GM12878 (cell line): Measurements from ENCODE around the gene TCF12. TPM values are rescaled to one million over a fixed set of nuclear protein-coding genes. Genes with fewer than 3 reads are reported as not detected.

Experiments
- ATAC-seq: fragments of 200-7000 bp; cut with Tn5 transposase; 3 replicates; pipeline ENCODE4 v1.9.1; 2020; ENCODE audit warnings: mild to moderate bottlenecking, moderate library complexity
- BruUV-seq: library from RNA; stranded (reverse); fragments of 400-500 nt; replicated peaks from 2 replicates; lab custom pipeline; 2021; lab: Mats Ljungman, UMichigan
- CTCF ChIA-PET: fragments of 300-600 bp; sonication (Branson Sonifier 250); formaldehyde crosslinking; extraction: SDS; loops from one replicate; lab custom pipeline; 2021; ENCODE audit warnings: inconsistent platforms; lab: Yijun Ruan, JAX
- POLR2A ChIA-PET: fragments of 350-600 bp; formaldehyde crosslinking; extraction: SDS; loops from one replicate; lab custom pipeline; 2021; ENCODE audit warnings: inconsistent platforms; lab: Charles Lee
- RAD21 ChIA-PET: fragments of 300-600 bp; sonication (Branson Sonifier 250); formaldehyde crosslinking; loops from one replicate; lab custom pipeline; 2023; ENCODE audit warnings: antibody characterized with exemption; ENCODE audit not compliant: unreplicated experiment; lab: Charles Lee
- SMC1A ChIA-PET: fragments of 300-600 bp; sonication (Branson Sonifier 250); formaldehyde crosslinking; loops from one replicate; lab custom pipeline; 2023; ENCODE audit not compliant: unreplicated experiment, uncharacterized antibody; lab: Charles Lee
- DNase-seq: peaks from one replicate; pipeline ENCODE4 v3.0.0-alpha.2; 2011; ENCODE audit warnings: low read depth, low spot score
- FAIRE-seq: peaks from 3 replicates; lab custom pipeline; 2011; peaks lifted over from hg19 to GRCh38; lab: Jason Lieb, UNC
- H2AFZ ChIP-seq: 2 replicates; pipeline ENCODE4 v1.6.0; 2011; ENCODE audit warnings: low read depth, low read length, control low read depth; ENCODE audit not compliant: control insufficient read depth
- H3K27ac ChIP-seq: 2 replicates; pipeline ENCODE4 v1.5.1; 2011; ENCODE audit warnings: control low read depth; ENCODE audit not compliant: control insufficient read depth, insufficient read depth
- H3K27me3 ChIP-seq, 2 experiments: replicated peaks in 1 of 2; 2 replicates each; pipeline versions ENCODE4 v1.6.0 to v1.6.1; 2011; ENCODE audit warnings: low read length in 1 of 2; ENCODE audit not compliant: control insufficient read depth in 2 of 2, insufficient read depth in 2 of 2
- H3K36me3 ChIP-seq, 2 experiments: 2 replicates each; pipeline ENCODE4 v1.5.1; 2011; ENCODE audit warnings: low read length in 1 of 2; ENCODE audit not compliant: control insufficient read depth in 2 of 2, insufficient read depth in 2 of 2
- H3K4me1 ChIP-seq: 2 replicates; pipeline ENCODE4 v1.6.1; 2011; ENCODE audit warnings: mild to moderate bottlenecking, low read length, moderate library complexity, mixed read lengths; ENCODE audit not compliant: control insufficient read depth, insufficient read depth
- H3K4me2 ChIP-seq: 2 replicates; pipeline ENCODE4 v1.6.0; 2011; ENCODE audit warnings: control low read depth; ENCODE audit not compliant: control insufficient read depth, insufficient read depth
- H3K4me3 ChIP-seq: fragments of 200-600 bp; sonication (generic); 2 replicates; pipeline ENCODE4 v1.5.1; 2016
- H3K79me2 ChIP-seq: 2 replicates; pipeline ENCODE4 v1.6.0; 2011; ENCODE audit warnings: low read length; ENCODE audit not compliant: control insufficient read depth, insufficient read depth
- H3K9ac ChIP-seq: 2 replicates; pipeline ENCODE4 v1.8.0; 2011; ENCODE audit warnings: low read length, control low read depth, mixed read lengths; ENCODE audit not compliant: control insufficient read depth, insufficient read depth
- H3K9me3 ChIP-seq: replicated peaks from 3 replicates; pipeline ENCODE4 v1.5.1; 2011; ENCODE audit warnings: mild to moderate bottlenecking, low read length; ENCODE audit not compliant: control insufficient read depth, insufficient read depth
- H4K20me1 ChIP-seq: 2 replicates; pipeline ENCODE4 v1.6.0; 2011; ENCODE audit not compliant: control insufficient read depth, insufficient read depth
- ELK1 ChIP-seq: IDR thresholded peaks from 2 replicates; pipeline ENCODE4 v1.6.1; 2012; ENCODE audit warnings: low read depth, low read length, improper control_type of control experiment
- ESRRA ChIP-seq: IDR thresholded peaks from 2 replicates; pipeline ENCODE4 v1.6.1; 2012; ENCODE audit warnings: mild to moderate bottlenecking, low read length, improper control_type of control experiment
- EZH2 ChIP-seq: IDR thresholded peaks from 2 replicates; pipeline ENCODE4 v1.6.1; 2012; ENCODE audit warnings: low read depth, mild to moderate bottlenecking, control low read depth, inconsistent platforms, low read length, borderline replicate concordance; ENCODE audit not compliant: control insufficient read depth
- MAX ChIP-seq: IDR thresholded peaks from 2 replicates; pipeline ENCODE4 v1.6.1; 2012; ENCODE audit warnings: low read depth, low read length, improper control_type of control experiment
- MEF2A ChIP-seq: IDR thresholded peaks from 2 replicates; pipeline ENCODE4 v1.6.1; 2011; ENCODE audit warnings: low read depth, mild to moderate bottlenecking, low read length, moderate library complexity; ENCODE audit not compliant: insufficient read depth
- MLLT1 ChIP-seq: fragments of 450-650 bp; IDR thresholded peaks from 2 replicates; pipeline ENCODE4 v1.6.1; 2016; ENCODE audit warnings: mild to moderate bottlenecking
- NFYA ChIP-seq: IDR thresholded peaks from 2 replicates; pipeline ENCODE4 v1.6.1; 2011; ENCODE audit warnings: low read depth, mild to moderate bottlenecking, low read length, improper control_type of control experiment, borderline replicate concordance
- NFYB ChIP-seq: IDR thresholded peaks from 2 replicates; pipeline ENCODE4 v1.6.1; 2011; ENCODE audit warnings: low read depth, mild to moderate bottlenecking, low read length, improper control_type of control experiment, moderate library complexity; ENCODE audit not compliant: insufficient read depth
- NKRF ChIP-seq: fragments of 450-650 bp; conservative IDR thresholded peaks from 2 replicates; pipeline ENCODE4 v1.6.1; 2017; ENCODE audit warnings: mild to moderate bottlenecking, moderate library complexity
- NR2F1 ChIP-seq: fragments of 450-650 bp; conservative IDR thresholded peaks from 2 replicates; pipeline ENCODE4 v1.6.1; 2017; ENCODE audit warnings: mild to moderate bottlenecking
- POU2F2 ChIP-seq: IDR thresholded peaks from 3 replicates; pipeline ENCODE4 v1.6.1; 2011; ENCODE audit warnings: low read depth, mild to moderate bottlenecking, low read length, borderline replicate concordance
- RELB ChIP-seq: fragments of 450-650 bp; IDR thresholded peaks from 2 replicates; pipeline ENCODE4 v1.6.1; 2017; ENCODE audit warnings: low read depth, mild to moderate bottlenecking, moderate library complexity
- SIX5 ChIP-seq: IDR thresholded peaks from 2 replicates; pipeline ENCODE4 v1.6.1; 2011; ENCODE audit warnings: mild to moderate bottlenecking, low read depth, low read length, moderate library complexity; ENCODE audit not compliant: severe bottlenecking
- SUPT20H ChIP-seq: IDR thresholded peaks from 2 replicates; pipeline ENCODE4 v1.6.1; 2011; ENCODE audit warnings: low read depth, mild to moderate bottlenecking, low read length, moderate library complexity, borderline replicate concordance; ENCODE audit not compliant: control insufficient read depth
- TAF1 ChIP-seq: IDR thresholded peaks from 2 replicates; pipeline ENCODE4 v1.6.1; 2011; ENCODE audit warnings: mild to moderate bottlenecking, low read depth, low read length, borderline replicate concordance
- ZNF217 ChIP-seq: fragments of 450-650 bp; IDR thresholded peaks from 2 replicates; pipeline ENCODE4 v1.6.1; 2017; ENCODE audit warnings: antibody characterized with exemption, mild to moderate bottlenecking
- WGBS: methylation state at CpG from one replicate; pipeline ENCODE4 v1.1.6; 2016; ENCODE audit warnings: low lambda C conversion rate; ENCODE audit not compliant: insufficient replicate concordance, insufficient coverage; ENCODE audit errors: missing lambda C conversion rate; 5-methylcytosine and 5-hydroxymethylcytosine counted together
- in situ Hi-C: fragments of 300-500 bp; cut with MboI; formaldehyde crosslinking; loops from 9 replicates; pipeline ENCODE4 v1.14.3; 2018; ENCODE audit warnings: mixed read lengths
- intact Hi-C: fragments of 100-400 bp; cut with micrococcal nuclease; formaldehyde crosslinking; loops from one replicate; pipeline ENCODE4 v1.14.2; 2022; ENCODE audit not compliant: unreplicated experiment
- polyA plus RNA-seq, 11 experiments: library from polyadenylated mRNA; depleted of rRNA in 4 of 11; unstranded in 6 of 11; stranded (reverse) in 5 of 11; fragments of >200 nt; fragmentation: Nextera tagmentation in 4 of 11; fragmentation: Illumina TruSeq in 1 of 11; extraction: Ambion mirVana in 4 of 11; extraction: Trizol in 1 of 11; gene quantifications; 1 replicate in 1 of 11; 2 replicates in 10 of 11; pipeline versions ENCODE4 v1.2.1 to v1.2.3, GENCODE V29; 2011 to 2016; ENCODE audit warnings: inconsistent platforms in 2 of 11, missing spikeins in 2 of 11, low read depth in 1 of 11
- total RNA-seq, 4 experiments: library from RNA; depleted of rRNA in 3 of 4; stranded (reverse); fragments of >200 nt in 3 of 4; fragmentation: Illumina TruSeq in 1 of 4; extraction: Trizol in 1 of 4; gene quantifications; 2 replicates each; pipeline versions ENCODE4 v1.2.1 to v1.2.3, GENCODE V29; 2013 to 2021

Gene TCF12
- total and polyA plus RNA-seq, 10 of the 15 experiments (the other 5 are each of a cell fraction or from before 2014, with no cell fraction given), result 8.2 to 70.9 (median 49.5) TPM

GRCh38 chr15:57278439-57278838 lies 360.0 kb downstream of the TCF12 start (continued):
- TF ChIP-seq RELB, result no peak
- no peak for TF ChIP-seq EZH2
- TF ChIP-seq ESRRA, result no peak
- TF ChIP-seq MAX, result no peak

- no peaks in the 10 kb centered on the region for H3K79me2 ChIP-seq
- BruUV-seq, result no TSS peak
- no peaks in the 10 kb centered on the region for H3K36me3 ChIP-seq
- no peaks in the 10 kb centered on the region for H4K20me1 ChIP-seq
- in situ Hi-C loops, result no loop called here
- ATAC-seq (no peak), FAIRE-seq (no peak), DNase-seq (no peak)
- intact Hi-C loops, result no loop called here
- no peaks in the 10 kb centered on the region for H3K9me3 ChIP-seq
- ChIA-PET SMC1A (interaction anchor here (0.6 to 1.6 kb wide), 8 partner anchors 8 to 35 kb away, joined by 3 to 5 read pairs (median 3); no protein-coding TSS in a partner anchor), RAD21 (interaction anchor here (0.7 to 1.4 kb wide), 2 partner anchors 106 to 134 kb away, joined by 4 to 9 read pairs; no protein-coding TSS in a partner anchor), POLR2A (interaction anchor here (0.7 to 1.5 kb wide), 4 partner anchors 21 to 342 kb away, joined by 3 to 6 read pairs (median 4); no protein-coding TSS in a partner anchor), CTCF (interaction anchor here (0.8 to 1.8 kb wide), 5 partner anchors 19 to 299 kb away, joined by 3 to 7 read pairs (median 3); no protein-coding TSS in a partner anchor)
- peaks cover 34% of the 10 kb centered on the region for H3K4me1 ChIP-seq
- no peak overlapping the region for H3K27ac ChIP-seq
- no peak overlapping the region for H2AFZ ChIP-seq
- no peak overlapping the region for H3K9ac ChIP-seq
- H3K4me2 ChIP-seq, result no peak overlapping the region
- H3K27me3 ChIP-seq, result no peaks in the 10 kb centered on the region
- WGBS, result 90% methylated on average over 3 of the region's 3 CpGs
- no peak overlapping the region for H3K4me3 ChIP-seq
- TF ChIP-seq MEF2A, result no peak
- no peak for TF ChIP-seq NR2F1
- TF ChIP-seq NFYB, result no peak
- no peak for TF ChIP-seq NFYA
- no peak for TF ChIP-seq SUPT20H
- TF ChIP-seq ELK1, result no peak
- TF ChIP-seq MLLT1, result no peak
- TF ChIP-seq POU2F2, result no peak
- no peak for TF ChIP-seq TAF1
- TF ChIP-seq ZNF217, result no peak
- no peak for TF ChIP-seq NKRF
- TF ChIP-seq SIX5, result no peak
Observed at GRCh38 chr15:57280464-57280863, 362.0 kb downstream of the TCF12 start.
